H1 (cell line): ENCODE data around the gene ONECUT3.

Experiments
- CHD2 ChIP-seq: IDR thresholded peaks from 2 replicates; pipeline ENCODE4 v1.6.1; 2012; ENCODE audit warnings: low read length, improper control_type of control experiment
- CHD7 ChIP-seq: fragments of 300-600 bp; sonication (generic); IDR thresholded peaks from 2 replicates; pipeline ENCODE4 v1.7.1; 2012; ENCODE audit warnings: low read length, moderate library complexity, mild to moderate bottlenecking, inconsistent platforms; ENCODE audit not compliant: insufficient replicate concordance
- CTBP2 ChIP-seq: IDR thresholded peaks from 2 replicates; pipeline ENCODE4 v1.7.0; 2011; ENCODE audit warnings: borderline replicate concordance, mild to moderate bottlenecking, moderate library complexity, mixed read lengths, low read length; ENCODE audit not compliant: insufficient read depth, insufficient read length
- GABPA ChIP-seq: IDR thresholded peaks from 2 replicates; pipeline ENCODE4 v1.6.1; 2011; ENCODE audit warnings: mild to moderate bottlenecking, low read length, moderate library complexity, borderline replicate concordance; ENCODE audit not compliant: insufficient read depth
- MAX ChIP-seq: IDR thresholded peaks from 2 replicates; pipeline ENCODE4 v1.6.1; 2012; ENCODE audit warnings: inconsistent platforms
- POLR2AphosphoS5 ChIP-seq: IDR thresholded peaks from 2 replicates; pipeline ENCODE4 v1.6.1; 2011; ENCODE audit warnings: low read depth, low read length
- RBBP5 ChIP-seq: IDR thresholded peaks from 2 replicates; pipeline ENCODE4 v1.7.1; 2012; ENCODE audit warnings: low read depth, mild to moderate bottlenecking, inconsistent platforms, low read length, moderate library complexity, borderline replicate concordance
- SP1 ChIP-seq: IDR thresholded peaks from 2 replicates; pipeline ENCODE4 v1.6.1; 2011; ENCODE audit warnings: low read depth, low read length
- SP4 ChIP-seq: IDR thresholded peaks from 2 replicates; pipeline ENCODE4 v1.6.1; 2012; ENCODE audit warnings: low read length, inconsistent platforms
- TF ChIP-seq, protein P1 (sequence below), 3 experiments: IDR thresholded peaks; 1 replicate in 2 of 3; 2 replicates in 1 of 3; pipeline versions ENCODE4 v1.5.1 to v1.6.1; 2011; ENCODE audit warnings: low read length in 3 of 3, mild to moderate bottlenecking in 3 of 3, inconsistent platforms in 2 of 3, low read depth in 1 of 3, moderate library complexity in 1 of 3; ENCODE audit not compliant: insufficient read depth in 1 of 3; ENCODE audit errors: control extremely low read depth in 1 of 3
- TF ChIP-seq, protein P2 (sequence below): IDR thresholded peaks from 2 replicates; pipeline ENCODE4 v1.6.1; 2011; ENCODE audit warnings: low read depth, mild to moderate bottlenecking, low read length; ENCODE audit not compliant: insufficient read depth

DNA sequence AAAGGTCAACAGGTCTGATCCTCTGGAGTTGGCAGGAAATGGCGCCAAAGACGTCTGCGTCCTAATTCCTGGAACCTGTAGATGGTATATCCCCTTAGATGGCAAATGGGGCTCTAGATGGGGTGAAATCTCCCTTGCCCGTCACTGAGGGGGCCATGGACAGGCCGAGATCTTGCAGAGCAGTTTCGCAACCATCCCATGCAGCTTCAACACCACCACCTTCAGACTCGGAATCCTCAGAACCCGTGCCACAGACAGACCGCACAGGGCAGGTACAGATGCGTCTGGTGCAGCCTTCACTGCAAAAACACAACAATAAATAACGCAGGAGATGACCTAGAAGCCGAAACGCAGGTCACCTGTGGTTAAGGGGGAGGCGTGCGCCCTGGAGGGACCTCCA is 77.3 kb downstream of the ONECUT3 start:
- TF ChIP-seq CTBP2 = no peak
- TF ChIP-seq CHD7 = no peak
- TF ChIP-seq, protein P1, sequence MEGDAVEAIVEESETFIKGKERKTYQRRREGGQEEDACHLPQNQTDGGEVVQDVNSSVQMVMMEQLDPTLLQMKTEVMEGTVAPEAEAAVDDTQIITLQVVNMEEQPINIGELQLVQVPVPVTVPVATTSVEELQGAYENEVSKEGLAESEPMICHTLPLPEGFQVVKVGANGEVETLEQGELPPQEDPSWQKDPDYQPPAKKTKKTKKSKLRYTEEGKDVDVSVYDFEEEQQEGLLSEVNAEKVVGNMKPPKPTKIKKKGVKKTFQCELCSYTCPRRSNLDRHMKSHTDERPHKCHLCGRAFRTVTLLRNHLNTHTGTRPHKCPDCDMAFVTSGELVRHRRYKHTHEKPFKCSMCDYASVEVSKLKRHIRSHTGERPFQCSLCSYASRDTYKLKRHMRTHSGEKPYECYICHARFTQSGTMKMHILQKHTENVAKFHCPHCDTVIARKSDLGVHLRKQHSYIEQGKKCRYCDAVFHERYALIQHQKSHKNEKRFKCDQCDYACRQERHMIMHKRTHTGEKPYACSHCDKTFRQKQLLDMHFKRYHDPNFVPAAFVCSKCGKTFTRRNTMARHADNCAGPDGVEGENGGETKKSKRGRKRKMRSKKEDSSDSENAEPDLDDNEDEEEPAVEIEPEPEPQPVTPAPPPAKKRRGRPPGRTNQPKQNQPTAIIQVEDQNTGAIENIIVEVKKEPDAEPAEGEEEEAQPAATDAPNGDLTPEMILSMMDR (IDR thresholded peaks at IDR 0.05; ENCODE audit: control extremely low read depth in 1 of 3, insufficient read depth in 1 of 3, low read depth in 1 of 3, low read length in 3 of 3) = no peak
- no peak for TF ChIP-seq GABPA
- TF ChIP-seq POLR2AphosphoS5 = no peak
- TF ChIP-seq, protein P2, sequence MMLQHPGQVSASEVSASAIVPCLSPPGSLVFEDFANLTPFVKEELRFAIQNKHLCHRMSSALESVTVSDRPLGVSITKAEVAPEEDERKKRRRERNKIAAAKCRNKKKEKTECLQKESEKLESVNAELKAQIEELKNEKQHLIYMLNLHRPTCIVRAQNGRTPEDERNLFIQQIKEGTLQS = no peak
- TF ChIP-seq SP4 = no peak
- no peak for TF ChIP-seq RBBP5
- TF ChIP-seq SP1 = no peak
- no peak for TF ChIP-seq MAX
- TF ChIP-seq CHD2 = no peak
